ENCODE measurements around the gene SLC35G6. TPM values are rescaled to one million over a fixed set of nuclear protein-coding genes. Genes with fewer than 3 reads are reported as not detected.
A peak's percentile ranks its signal among the peaks of the same experiment; 100 is the strongest.

The SLC35G6 gene
- total and polyA plus RNA-seq, 2 of the 13 experiments (the other 11 are each of a cell fraction or from before 2014, with no cell fraction given), result 0.07 TPM; not detected in 1

DNA sequence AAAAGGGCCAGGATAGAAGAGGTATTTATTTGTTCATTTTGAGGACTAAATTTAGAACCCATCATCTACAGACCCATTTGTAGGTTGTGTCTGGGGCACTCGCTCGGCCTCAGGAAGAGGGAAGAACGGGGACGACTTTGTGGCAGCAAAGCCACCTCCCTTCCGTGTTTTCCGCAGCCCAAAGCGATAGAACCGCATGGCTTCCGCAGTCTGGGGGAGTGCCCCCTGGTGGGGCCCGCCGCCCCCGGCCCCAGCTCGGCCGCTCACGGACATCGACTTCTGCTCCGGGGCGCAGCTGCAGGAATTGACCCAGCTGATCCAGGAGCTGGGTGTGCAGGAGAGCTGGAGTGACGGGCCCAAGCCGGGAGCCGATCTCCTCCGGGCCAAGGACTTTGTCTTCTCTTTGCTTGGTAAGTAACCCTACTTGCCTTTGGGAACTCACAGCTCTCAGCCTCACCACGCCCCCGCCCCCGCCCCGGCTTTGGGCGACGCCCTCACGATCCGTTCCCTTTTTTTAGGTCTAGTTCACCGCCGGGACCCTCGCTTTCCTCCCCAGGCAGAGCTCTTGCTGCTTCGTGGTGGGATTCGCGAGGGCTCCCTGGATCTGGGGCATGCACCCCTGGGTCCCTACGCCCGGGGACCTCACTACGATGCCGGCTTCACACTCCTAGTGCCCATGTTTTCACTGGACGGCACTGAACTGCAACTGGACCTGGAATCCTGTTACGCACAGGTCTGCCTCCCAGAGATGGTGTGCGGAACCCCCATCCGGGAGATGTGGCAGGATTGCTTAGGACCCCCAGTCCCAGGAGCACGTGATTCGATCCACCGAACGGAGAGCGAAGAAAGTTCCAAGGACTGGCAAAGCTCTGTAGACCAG is 45.3 kb upstream of the SLC35G6 start (continued):
- TF ChIP-seq, protein P1, sequence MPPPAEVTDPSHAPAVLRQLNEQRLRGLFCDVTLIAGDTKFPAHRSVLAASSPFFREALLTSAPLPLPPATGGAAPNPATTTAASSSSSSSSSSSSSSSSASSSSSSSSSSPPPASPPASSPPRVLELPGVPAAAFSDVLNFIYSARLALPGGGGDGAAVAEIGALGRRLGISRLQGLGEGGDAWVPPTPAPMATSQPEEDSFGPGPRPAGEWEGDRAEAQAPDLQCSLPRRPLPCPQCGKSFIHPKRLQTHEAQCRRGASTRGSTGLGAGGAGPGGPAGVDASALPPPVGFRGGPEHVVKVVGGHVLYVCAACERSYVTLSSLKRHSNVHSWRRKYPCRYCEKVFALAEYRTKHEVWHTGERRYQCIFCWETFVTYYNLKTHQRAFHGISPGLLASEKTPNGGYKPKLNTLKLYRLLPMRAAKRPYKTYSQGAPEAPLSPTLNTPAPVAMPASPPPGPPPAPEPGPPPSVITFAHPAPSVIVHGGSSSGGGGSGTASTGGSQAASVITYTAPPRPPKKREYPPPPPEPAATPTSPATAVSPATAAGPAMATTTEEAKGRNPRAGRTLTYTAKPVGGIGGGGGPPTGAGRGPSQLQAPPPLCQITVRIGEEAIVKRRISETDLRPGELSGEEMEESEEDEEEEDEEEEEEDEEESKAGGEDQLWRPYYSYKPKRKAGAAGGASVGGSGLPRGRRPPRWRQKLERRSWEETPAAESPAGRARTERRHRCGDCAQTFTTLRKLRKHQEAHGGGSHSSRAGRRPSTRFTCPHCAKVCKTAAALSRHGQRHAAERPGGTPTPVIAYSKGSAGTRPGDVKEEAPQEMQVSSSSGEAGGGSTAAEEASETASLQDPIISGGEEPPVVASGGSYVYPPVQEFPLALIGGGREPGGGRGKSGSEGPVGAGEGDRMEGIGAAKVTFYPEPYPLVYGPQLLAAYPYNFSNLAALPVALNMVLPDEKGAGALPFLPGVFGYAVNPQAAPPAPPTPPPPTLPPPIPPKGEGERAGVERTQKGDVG (CRISPR knock-in tag; IDR thresholded peaks at IDR 0.05; ENCODE audit: borderline replicate concordance), result no peak
- no peak for TF ChIP-seq ZNF614 (CRISPR knock-in tag; IDR thresholded peaks at IDR 0.05; ENCODE audit: borderline replicate concordance)
- TF ChIP-seq PLRG1 (conservative IDR thresholded peaks at IDR 0.05), result no peak
- TF ChIP-seq ZBTB38 (CRISPR knock-in tag; IDR thresholded peaks at IDR 0.05), result no peak
- TF ChIP-seq, protein P2, sequence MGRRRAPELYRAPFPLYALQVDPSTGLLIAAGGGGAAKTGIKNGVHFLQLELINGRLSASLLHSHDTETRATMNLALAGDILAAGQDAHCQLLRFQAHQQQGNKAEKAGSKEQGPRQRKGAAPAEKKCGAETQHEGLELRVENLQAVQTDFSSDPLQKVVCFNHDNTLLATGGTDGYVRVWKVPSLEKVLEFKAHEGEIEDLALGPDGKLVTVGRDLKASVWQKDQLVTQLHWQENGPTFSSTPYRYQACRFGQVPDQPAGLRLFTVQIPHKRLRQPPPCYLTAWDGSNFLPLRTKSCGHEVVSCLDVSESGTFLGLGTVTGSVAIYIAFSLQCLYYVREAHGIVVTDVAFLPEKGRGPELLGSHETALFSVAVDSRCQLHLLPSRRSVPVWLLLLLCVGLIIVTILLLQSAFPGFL (CRISPR knock-in tag; IDR thresholded peaks at IDR 0.05), result no peak
- no peak for TF ChIP-seq FOXA1 (IDR thresholded peaks at IDR 0.05)
- no peak for TF ChIP-seq FOXA1 (CRISPR knock-in tag; IDR thresholded peaks at IDR 0.05)
- TF ChIP-seq ZMAT3 (CRISPR knock-in tag; conservative IDR thresholded peaks at IDR 0.05), result 0 out of 2 replicates have a peak, but pooled peaks have one; percentile 52
- TF ChIP-seq ZNF432 (CRISPR knock-in tag; IDR thresholded peaks at IDR 0.05; ENCODE audit: borderline replicate concordance), result no peak
- no peak for TF ChIP-seq ZNF253 (CRISPR knock-in tag; IDR thresholded peaks at IDR 0.05; ENCODE audit: borderline replicate concordance)
- TF ChIP-seq, protein P3, sequence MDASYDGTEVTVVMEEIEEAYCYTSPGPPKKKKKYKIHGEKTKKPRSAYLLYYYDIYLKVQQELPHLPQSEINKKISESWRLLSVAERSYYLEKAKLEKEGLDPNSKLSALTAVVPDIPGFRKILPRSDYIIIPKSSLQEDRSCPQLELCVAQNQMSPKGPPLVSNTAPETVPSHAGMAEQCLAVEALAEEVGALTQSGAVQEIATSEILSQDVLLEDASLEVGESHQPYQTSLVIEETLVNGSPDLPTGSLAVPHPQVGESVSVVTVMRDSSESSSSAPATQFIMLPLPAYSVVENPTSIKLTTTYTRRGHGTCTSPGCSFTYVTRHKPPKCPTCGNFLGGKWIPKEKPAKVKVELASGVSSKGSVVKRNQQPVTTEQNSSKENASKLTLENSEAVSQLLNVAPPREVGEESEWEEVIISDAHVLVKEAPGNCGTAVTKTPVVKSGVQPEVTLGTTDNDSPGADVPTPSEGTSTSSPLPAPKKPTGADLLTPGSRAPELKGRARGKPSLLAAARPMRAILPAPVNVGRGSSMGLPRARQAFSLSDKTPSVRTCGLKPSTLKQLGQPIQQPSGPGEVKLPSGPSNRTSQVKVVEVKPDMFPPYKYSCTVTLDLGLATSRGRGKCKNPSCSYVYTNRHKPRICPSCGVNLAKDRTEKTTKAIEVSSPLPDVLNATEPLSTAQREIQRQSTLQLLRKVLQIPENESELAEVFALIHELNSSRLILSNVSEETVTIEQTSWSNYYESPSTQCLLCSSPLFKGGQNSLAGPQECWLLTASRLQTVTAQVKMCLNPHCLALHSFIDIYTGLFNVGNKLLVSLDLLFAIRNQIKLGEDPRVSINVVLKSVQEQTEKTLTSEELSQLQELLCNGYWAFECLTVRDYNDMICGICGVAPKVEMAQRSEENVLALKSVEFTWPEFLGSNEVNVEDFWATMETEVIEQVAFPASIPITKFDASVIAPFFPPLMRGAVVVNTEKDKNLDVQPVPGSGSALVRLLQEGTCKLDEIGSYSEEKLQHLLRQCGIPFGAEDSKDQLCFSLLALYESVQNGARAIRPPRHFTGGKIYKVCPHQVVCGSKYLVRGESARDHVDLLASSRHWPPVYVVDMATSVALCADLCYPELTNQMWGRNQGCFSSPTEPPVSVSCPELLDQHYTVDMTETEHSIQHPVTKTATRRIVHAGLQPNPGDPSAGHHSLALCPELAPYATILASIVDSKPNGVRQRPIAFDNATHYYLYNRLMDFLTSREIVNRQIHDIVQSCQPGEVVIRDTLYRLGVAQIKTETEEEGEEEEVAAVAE (CRISPR knock-in tag; IDR thresholded peaks at IDR 0.05; ENCODE audit: borderline replicate concordance), result no peak
- TF ChIP-seq ZNF784 (CRISPR knock-in tag; IDR thresholded peaks at IDR 0.05; ENCODE audit: borderline replicate concordance), result peak; percentile 22; the same call in 1 of the 2 replicates
- no peak for TF ChIP-seq KLF16 (CRISPR knock-in tag; IDR thresholded peaks at IDR 0.05)
- no peak for TF ChIP-seq AGO2 (optimal IDR thresholded peaks at IDR 0.05; ENCODE audit: low read depth, low read length)
- TF ChIP-seq ZNF766 (CRISPR knock-in tag; IDR thresholded peaks at IDR 0.05; ENCODE audit: borderline replicate concordance), result no peak
- no peak for TF ChIP-seq RARG (CRISPR knock-in tag; IDR thresholded peaks at IDR 0.05; ENCODE audit: low read depth)
- peak; percentile 95 for TF ChIP-seq HNRNPLL (IDR thresholded peaks at IDR 0.05; ENCODE audit: low read depth, low read length, poor library complexity, severe bottlenecking)

All from HepG2 (cell line).